HG02885 (cell line): Measurements from ENCODE around the gene CD99.
"Not testable (repeated sequence)": the region's sequence is repeated elsewhere in the genome, so short reads cannot be mapped to it uniquely, and the experiment has no call there.

Experiments
- ATAC-seq: cut with Tn5 transposase; IDR thresholded peaks from one replicate; pipeline ENCODE4 v1.9.1; 2021; ENCODE audit warnings: mild to moderate bottlenecking; ENCODE audit not compliant: unreplicated experiment, poor library complexity

The CD99 gene

DNA sequence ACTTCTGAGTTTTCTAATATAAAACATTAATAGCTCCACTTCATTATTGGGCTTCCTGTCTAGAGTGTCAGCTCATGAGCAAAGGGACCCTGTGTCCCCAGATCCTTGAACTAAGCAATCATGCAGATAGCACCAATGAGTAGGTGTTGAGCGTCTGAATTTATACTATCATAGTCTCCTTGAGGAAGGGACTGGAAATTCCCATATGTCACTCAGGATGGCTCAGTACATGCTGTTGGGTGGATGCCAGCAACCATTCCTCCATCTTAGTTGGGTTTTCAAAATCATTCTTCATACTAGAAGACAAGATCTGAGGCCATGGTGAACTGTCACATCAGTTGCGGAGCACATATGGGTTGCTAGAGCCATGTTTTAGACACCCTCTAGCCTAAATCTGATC lies 27.7 kb downstream of the CD99 start:
- no peak for ATAC-seq

DNA sequence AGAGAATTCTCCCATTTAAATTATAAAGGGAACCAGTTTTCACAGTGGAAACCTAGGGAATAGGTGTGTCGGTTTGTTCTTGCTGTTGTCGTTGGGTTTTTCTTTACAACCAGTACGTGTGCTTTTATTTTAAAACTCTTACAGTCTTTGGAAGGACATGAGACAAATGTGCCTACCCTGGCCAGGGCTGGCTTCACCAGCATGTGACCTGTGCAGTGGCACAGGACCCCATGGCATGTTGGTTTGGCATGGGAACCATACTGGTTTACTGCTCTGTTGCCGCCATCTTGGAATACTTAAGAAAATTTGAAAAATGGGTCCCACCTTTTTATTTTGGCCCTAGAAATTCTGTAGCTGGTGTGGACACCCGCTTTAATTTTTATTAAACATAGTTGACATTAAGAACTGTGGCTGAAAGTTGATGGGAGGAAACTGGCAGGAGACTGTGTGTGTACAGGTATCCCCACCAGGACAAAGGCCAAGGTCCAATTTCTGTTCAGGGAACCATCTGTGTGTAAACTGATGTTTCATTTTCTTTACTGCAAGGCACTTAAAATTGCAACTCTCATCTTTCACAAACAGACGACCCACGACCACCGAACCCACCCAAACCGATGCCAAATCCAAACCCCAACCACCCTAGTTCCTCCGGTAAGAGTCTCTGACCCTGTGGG lies 28.8 kb downstream of the CD99 start:
- ATAC-seq = no peak

DNA sequence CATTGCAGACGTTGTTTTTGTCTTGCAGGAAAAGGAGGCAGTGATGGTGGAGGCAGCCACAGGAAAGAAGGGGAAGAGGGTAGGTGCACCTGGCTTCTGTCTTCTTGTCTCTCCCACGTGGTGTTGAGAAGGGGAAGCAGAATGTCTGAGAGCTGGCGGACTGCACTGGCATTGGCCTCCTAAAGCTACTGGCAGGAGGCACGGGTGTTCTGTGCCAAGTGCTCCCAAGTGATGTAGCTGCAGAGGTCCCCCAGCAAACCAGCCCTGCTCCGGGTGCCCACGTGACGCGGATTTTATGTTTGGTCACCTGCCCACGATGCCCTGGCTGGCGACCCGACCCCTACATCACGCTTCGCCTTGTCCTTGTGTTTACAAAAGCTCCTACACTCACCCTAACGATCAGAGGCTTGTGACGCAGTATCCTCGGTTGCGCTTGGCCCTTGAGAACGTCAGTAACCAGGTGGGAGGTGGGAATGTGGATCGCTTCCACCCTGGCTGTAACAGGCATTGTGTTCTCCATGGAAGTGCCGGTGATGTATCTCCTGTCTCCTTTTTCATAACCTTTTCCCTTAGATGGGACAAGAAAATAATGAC lies 32.3 kb downstream of the CD99 start:
- ATAC-seq = no peak

DNA sequence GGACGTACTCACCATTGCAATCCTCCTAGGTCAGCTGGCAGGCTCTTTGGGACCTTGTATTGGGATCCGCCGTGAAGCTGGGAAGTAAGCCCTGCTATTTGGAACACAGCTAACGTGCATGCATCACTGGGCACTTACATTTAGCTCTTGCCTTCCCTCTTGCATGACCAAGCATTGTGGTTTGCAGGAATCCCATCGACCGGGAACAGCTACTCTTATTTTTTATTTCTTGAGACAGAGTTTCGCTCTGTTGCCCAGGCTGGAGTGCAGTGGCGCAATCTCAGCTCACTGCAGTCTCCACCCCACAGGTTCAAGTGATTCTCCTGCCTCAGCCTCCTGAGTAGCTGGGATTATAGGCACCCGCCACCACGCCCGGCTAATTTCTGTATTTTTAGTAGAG lies 36.2 kb downstream of the CD99 start:
- not testable (repeated sequence) for ATAC-seq

DNA sequence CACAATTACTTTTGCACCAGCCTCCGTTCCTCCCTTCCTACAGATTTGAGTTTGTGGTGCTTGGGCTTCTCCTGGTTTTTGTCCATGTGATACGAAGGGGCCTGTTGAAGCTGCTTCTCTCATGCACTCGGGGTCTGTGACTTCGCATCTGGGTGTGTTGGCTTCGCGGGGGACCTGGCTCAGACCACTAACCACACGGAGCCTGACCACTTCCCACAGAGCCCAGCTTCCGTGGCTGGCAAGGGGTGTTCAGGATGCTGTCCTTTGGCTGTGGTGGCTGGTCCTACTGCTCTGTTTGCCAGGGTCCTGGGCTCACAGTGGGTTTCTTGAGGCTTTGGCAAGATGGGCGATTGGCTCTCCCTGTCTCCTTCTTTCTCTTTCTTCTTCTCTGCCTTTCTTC lies 41.0 kb downstream of the CD99 start:
- no peak for ATAC-seq

DNA sequence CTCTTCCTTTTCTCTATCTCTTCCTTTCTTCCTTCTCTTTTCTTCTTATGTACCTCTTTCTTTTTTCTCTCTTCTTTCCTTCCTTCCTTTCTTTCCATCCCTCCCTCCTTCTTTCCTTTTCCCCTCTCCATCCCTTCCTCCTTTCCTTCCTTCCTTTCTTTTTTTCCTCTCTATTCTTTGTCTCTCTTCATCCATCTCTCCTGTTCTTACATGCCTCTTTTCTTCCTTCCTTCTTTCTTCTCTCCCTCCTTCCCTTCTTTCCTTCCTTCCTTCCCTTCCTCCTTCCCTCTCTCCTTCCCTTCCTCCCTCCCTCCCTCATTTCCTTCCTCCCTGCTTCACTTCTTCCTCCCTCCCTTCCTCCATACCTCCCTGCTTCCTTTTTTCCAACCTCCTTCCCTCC lies 41.6 kb downstream of the CD99 start:
- no peak for ATAC-seq

DNA sequence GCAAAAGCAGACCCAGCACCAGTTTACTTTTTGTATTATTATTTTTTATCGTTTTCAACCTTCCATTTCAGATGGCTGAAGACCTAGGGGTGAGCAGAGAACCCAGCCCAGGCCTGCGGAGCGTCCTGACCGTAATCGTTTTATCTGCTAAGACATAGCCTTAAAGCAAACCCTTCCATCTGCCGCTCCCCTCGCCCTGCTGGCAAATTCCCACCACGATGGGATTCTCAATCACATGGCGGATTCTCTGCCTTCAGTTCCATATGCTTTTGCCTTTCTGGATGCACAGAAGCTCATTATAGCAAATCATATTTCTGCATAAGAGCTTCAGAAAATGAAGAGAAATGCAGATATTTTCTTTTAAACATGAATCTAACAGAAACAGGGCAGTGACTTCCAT lies 42.2 kb downstream of the CD99 start:
- ATAC-seq = no peak

DNA sequence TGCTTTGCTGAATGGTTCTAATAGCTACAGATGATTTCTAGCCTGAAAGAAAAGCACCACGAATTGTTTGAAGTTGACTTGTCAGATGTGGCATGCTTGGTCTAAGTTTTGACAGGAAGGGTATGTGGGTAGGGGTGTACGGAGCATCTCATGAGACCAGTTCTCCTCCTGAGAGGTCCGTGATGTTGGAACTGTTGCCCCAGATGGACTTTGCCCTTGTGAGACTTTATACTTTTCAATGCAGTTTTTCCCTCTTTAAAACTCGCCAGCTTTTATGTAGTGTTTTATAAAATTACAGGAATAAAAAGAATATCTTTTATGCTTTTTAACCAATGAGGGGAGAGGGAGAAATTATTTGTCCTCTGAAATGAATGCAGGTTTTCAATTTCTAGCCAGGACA lies 44.2 kb downstream of the CD99 start:
- no peak for ATAC-seq

DNA sequence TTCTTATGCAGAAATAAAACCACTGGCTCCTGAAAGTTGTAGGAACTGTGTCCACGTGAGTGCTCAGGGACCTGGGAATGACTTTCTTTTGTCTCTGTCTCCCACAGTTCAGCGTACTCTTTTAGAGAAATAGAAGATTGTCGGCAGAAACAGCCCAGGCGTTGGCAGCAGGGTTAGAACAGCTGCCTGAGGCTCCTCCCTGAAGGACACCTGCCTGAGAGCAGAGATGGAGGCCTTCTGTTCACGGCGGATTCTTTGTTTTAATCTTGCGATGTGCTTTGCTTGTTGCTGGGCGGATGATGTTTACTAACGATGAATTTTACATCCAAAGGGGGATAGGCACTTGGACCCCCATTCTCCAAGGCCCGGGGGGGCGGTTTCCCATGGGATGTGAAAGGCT lies 49.6 kb downstream of the CD99 start:
- no peak for ATAC-seq

DNA sequence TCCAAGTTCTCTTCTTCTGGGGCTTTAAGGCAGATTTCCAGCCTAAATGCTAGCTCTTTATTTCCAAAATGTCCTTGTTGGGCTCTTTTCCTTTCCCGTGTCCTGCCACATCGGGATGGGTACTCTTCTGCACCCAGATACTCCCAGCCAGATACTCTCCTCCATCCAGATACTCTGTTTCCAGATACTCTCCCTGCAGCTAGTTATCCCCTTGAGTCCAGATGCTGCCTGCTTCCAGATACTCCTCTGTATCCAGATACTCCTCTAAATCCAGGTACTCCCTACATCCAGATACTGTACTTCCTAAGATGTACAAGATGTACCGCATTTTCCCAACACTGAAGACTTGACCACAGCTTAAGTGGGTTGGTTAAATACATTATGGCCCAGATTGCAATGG lies 50.3 kb downstream of the CD99 start:
- no peak for ATAC-seq

DNA sequence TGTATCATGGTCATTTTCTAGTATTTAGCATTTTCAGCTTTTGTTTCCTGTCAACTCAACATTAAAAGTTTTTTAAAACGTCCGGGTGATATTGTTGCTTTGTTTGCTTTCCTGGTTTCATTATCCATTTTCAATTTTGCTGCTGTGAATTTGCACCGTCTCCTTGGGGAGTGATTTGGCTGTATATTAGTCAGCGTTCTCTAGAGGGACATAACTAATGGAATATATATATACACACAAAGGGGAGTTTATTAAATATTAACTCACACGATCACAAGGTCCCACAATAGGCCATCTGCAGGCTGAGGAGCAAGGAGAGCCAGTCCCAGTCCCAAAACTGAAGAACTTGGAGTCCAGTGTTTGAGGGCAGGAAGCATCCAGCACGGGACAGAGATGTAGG lies 55.2 kb downstream of the CD99 start:
- ATAC-seq = not testable (repeated sequence)

DNA sequence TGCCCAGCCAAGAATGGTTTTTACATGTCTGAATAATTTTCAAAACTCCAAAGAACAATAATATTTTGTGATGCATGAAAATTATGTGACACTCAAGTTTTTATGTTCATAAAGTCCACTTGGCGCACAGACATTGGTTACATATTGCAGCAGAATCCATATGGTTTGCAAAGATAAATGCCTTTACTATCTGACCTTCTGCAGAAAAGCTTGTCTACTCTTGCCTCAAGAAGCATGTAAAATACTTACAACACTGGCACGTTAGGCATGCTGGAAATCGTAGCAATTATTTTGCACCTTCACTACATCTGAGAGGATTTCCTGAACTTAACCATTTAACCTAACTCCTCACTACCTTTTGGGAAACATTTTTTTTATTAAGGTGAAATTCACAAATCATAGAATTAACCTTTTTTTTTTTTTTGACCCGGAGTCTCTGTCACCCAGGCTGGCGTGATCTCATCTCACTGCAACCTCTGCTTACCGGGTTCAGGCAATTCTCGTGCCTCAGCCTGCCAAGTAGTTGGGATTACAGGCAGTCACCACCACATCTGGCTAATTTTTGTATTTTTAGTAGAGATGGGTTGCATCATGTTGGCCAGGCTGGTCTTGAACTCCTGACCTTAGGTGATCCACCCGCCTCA lies 57.2 kb downstream of the CD99 start:
- no peak for ATAC-seq

DNA sequence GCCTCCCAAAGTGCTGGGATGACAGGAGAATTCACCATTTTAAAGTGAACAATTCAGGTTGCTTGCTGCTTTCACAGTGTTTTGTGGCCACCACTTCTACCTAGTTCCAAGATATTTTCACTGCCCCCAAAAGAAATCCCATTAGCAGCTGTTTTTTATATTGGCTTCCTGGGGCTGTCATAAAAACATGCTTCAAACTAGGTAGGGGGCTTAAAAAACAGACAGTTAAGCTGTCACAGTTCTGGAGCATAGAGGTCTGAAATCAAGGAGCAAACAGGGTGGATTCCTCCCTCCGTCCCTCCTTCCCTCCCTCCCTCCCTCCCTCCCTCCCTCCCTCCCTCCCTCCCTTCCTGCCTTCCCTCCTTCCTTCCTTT lies 57.7 kb downstream of the CD99 start:
- no peak for ATAC-seq

DNA sequence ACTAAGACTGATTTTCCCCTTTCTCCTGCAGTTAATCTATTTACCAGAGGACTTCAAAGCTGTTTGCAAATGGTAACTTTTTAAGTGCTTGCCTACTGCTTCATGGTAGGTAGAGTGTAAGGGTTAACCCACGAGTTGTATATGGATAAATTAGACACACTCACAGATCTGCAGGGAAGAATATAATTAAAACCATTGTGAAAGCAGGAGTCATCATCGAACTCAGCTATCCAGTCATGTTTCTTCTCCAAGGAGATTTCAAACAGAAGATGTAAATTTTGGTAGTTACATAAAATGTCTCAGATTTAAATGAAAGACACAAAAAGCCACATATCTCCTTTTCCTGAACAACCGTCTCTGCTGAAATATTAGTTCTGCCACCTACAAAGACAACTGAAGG lies 60.2 kb downstream of the CD99 start:
- no peak for ATAC-seq

DNA sequence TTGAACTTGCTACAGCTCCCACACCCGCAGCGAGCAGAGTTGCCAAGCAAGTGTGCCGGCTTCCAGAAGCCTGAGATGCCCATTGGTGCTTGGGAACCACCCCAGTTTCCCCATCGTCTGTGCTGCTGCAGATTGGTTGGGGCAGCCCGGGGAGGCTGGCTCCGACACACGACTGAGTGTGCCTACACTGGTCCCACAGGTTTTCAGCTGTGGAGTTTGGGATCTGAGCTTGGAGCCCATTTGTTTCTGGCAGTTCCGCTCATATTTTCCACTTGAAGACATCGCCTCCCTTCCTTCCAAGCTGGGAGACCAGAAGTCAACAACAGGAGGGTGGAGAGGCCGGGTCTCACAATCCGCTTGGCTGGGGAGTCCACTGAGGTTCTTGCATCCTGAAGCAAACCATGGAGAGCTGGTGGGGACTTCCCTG lies 60.8 kb downstream of the CD99 start, which contains the start of gene XG:
XG (plus strand) TSS at position 167 of the 427 bp plus-strand sequence; CDS start at position 402, 235 bp downstream.
- not testable (repeated sequence) for ATAC-seq

DNA sequence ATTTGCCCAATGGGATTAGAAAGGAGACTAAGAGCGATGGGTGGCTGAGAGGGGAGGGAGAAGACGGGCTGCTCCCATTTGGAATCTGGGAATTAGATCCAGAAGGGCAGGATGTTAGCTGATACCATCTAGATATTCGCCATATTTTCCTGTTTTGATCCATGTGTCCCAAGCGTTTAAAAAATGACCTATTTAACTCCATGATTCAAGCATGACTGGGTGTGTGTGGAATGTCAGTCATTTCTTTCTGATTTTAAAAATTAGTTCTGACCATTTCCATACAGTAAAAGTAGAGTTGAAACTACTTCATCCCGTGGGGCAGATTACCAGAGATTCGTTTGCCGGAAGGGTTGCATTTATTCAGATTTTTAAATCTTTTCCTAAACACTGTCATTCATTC lies 61.3 kb downstream of the CD99 start:
- not testable (repeated sequence) for ATAC-seq

DNA sequence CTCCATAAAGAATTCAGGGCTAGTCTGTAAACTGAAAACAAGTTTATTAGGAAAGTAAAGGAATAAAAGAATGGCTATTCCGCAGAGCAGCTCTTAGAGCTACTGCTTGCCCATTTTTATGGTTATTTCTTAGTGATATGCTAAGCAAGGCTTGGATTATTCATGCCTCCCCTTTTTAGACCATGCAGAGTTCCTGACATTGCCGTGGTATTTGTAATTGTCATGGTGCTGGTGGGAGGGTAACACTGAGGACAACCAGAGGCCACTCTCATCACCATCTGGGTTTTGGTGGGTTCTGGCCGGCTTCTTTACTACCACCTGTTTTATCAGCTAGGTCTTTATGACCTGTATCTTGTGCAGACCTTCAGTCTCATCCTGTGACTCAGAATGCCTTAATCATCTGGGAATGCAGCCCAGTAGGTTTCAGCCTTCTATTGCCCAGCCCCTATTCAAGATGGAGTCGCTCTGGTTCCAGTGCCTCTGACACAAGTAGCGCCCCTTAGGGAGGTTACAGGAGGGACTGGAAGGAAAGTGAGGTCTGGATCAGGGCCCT lies 64.1 kb downstream of the CD99 start:
- not testable (repeated sequence) for ATAC-seq

DNA sequence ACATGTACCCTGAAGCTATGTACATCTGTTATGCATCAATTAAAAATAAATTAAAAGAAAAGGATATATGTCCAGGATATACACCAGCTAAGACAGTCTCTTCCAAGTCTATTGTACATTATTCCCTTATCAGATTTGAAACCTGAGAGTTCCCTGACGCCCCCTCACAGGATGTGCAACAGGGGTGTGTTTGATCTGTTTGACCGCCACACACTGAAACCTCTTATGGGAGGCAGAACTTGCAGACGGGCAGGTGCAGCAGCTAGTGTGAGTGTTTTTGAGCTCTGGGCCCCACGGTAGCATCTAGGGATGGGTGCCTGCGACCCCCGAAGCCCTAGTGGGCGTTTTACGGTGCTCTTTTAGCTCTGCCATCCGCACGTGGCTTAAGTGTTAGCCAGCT lies 65.5 kb downstream of the CD99 start:
- no peak for ATAC-seq

DNA sequence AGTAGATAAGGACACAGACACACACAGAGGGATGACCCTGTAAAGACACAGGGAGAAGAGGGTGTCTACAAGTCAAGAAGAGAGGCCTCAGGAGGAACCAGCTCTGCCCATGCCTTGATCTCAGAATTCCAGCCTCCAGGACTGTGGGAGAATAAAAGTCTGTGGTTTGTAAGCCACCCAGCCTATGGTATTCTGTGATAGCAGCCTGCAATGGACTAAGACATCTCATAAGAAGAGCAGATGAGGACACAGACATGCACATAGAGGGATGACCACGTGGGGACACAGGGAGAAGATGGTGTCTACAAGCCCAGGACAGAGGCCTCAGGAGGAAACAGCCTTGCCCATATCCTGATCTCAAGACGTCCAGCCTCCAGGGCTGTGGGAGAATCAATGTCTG lies 70.2 kb downstream of the CD99 start:
- ATAC-seq = no peak

DNA sequence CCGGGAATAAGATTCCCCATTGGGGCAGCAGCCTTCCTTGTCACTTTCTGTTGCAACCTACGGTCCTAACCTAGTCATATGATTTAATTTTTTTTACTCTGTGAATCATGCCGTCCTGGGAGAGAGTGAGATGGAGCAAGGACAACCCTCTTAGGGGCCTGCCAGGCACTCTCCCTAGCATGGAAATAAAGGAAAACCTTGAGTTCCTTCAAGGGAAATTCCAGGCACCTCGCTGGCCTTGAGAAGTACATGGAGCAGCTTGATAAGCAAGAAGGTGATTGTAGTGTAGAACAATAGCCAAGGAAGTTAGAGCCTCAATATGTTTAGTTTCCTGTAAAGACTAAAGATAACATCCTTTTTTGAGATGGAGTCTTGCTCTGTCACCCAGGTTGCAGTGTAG lies 71.6 kb downstream of the CD99 start:
- ATAC-seq = not testable (repeated sequence)

DNA sequence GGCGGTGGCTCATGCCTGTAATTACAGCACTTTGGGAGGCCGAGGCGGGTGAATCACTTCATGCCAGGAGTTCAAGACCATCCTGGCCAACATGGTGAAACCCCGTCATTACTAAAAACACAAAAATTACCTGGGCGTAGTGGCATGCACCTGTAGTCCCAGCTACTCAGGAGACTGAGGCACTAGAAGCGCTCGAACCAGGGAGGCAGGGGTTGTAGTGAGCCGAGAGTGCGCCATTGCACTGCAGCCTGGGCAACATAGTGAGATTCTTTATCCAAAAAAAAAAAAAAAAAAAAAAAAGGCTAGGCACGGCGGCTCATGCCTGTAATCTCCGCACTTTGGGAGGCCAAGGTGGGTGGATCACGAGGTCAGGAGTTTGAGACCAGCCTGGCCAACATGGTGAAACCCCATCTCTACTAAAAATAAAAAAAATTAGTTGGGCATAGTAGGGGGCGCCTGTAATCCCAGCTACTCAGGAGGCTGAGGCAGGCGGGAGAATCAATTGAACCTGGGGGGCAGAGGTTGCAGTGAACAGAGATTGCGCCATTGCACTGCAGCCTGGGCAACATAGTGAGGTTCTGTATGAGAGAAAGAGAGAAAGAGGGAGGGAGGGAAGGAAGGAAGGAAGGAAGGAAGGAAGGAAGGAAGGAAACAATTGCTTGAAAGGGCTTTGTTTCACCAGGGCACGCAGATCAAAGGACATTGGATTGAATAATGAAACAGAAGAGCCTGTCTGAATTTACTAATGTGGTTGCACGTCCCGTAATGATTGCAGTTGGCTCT lies 73.9 kb downstream of the CD99 start:
- ATAC-seq = not testable (repeated sequence)
